Calu3 (cell line): ENCODE measurements around the gene ARHGAP21. TPM values are rescaled to one million over a fixed set of nuclear protein-coding genes. Genes with fewer than 3 reads are reported as not detected.
A peak's percentile ranks its signal among the peaks of the same experiment; 100 is the strongest.

Experiments
- BruUV-seq: library from RNA; stranded (reverse); fragments of 400-500 nt; replicated peaks from 2 replicates; lab custom pipeline; 2021; lab: Mats Ljungman, UMichigan
- CTCF ChIA-PET: fragments of 300-600 bp; sonication (Branson Sonifier 250); formaldehyde crosslinking; loops from one replicate; lab custom pipeline; 2022; ENCODE audit warnings: antibody characterized with exemption; lab: Charles Lee
- DNase-seq: peaks from one replicate; pipeline ENCODE4 v3.0.0; 2022
- H3K27ac Mint-ChIP-seq: one replicate; pipeline ENCODE4 v1.8.0; 2022; ENCODE audit warnings: mixed read lengths; ENCODE audit not compliant: unreplicated experiment
- H3K27me3 Mint-ChIP-seq: one replicate; pipeline ENCODE4 v1.8.0; 2022; ENCODE audit warnings: mixed read lengths; ENCODE audit not compliant: unreplicated experiment
- H3K36me3 Mint-ChIP-seq: one replicate; pipeline ENCODE4 v1.8.0; 2022; ENCODE audit warnings: mild to moderate bottlenecking, moderate library complexity, mixed read lengths; ENCODE audit not compliant: insufficient read depth, unreplicated experiment
- H3K4me1 Mint-ChIP-seq: one replicate; pipeline ENCODE4 v1.8.0; 2022; ENCODE audit warnings: mild to moderate bottlenecking, low read depth, mixed read lengths; ENCODE audit not compliant: unreplicated experiment
- H3K4me3 Mint-ChIP-seq: one replicate; pipeline ENCODE4 v1.8.0; 2022; ENCODE audit warnings: mild to moderate bottlenecking, low read depth, moderate library complexity, mixed read lengths; ENCODE audit not compliant: unreplicated experiment
- H3K9me3 Mint-ChIP-seq: one replicate; pipeline ENCODE4 v1.8.0; 2022; ENCODE audit warnings: low read depth, mixed read lengths; ENCODE audit not compliant: unreplicated experiment
- intact Hi-C: fragments of 100-400 bp; cut with micrococcal nuclease; formaldehyde crosslinking; loops from one replicate; pipeline ENCODE4 v1.10.0; 2022; ENCODE audit not compliant: unreplicated experiment
- total RNA-seq: library from RNA; stranded (reverse); gene quantifications from 2 replicates; pipeline ENCODE4 v1.2.3, GENCODE V29; 2022
- TF ChIP-seq, protein P1 (sequence below): fragments of 200-600 bp; IDR thresholded peaks from one replicate; pipeline ENCODE4 v1.8.0; 2022; ENCODE audit warnings: antibody characterized with exemption; ENCODE audit not compliant: unreplicated experiment

ARHGAP21 gene
- total RNA-seq, 1 experiment from 2014 or later = 67.5 TPM

DNA sequence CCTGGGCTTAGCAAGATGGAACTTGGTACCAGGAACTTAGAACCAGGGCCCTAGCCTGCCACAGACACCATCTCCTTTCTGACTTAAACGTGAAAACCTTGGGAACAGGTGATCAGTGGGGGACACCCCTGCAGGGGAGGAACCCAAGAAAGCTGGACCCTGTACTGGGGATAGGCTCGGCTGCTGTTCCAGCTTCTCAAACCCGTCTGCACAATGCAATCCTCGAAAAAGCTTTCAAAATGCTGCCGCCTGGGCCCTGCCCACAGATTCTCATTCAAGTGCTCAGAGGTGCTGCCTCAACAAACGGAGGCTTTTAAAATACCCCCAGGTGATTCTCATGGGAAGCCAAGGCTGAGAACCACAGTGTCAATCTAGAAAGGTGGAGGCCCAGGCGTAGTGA lies 169.7 kb downstream of the ARHGAP21 start:
- Mint-ChIP-seq H3K36me3 (peaks cover 18% of the 10 kb centered on the region), H3K9me3 (no peaks in the 10 kb centered on the region), H3K27me3 (no peaks in the 10 kb centered on the region), H3K4me3 (no peak overlapping the region), H3K27ac (no peak overlapping the region), H3K4me1 (peaks cover 34% of the 10 kb centered on the region)
- no TSS peak for BruUV-seq
- DNase-seq = no peak
- intact Hi-C loops = loop anchor here (10.0 kb wide), 1 partner anchor 1019 kb away; no protein-coding TSS in a partner anchor
- TF ChIP-seq, protein P1, sequence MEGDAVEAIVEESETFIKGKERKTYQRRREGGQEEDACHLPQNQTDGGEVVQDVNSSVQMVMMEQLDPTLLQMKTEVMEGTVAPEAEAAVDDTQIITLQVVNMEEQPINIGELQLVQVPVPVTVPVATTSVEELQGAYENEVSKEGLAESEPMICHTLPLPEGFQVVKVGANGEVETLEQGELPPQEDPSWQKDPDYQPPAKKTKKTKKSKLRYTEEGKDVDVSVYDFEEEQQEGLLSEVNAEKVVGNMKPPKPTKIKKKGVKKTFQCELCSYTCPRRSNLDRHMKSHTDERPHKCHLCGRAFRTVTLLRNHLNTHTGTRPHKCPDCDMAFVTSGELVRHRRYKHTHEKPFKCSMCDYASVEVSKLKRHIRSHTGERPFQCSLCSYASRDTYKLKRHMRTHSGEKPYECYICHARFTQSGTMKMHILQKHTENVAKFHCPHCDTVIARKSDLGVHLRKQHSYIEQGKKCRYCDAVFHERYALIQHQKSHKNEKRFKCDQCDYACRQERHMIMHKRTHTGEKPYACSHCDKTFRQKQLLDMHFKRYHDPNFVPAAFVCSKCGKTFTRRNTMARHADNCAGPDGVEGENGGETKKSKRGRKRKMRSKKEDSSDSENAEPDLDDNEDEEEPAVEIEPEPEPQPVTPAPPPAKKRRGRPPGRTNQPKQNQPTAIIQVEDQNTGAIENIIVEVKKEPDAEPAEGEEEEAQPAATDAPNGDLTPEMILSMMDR = no peak
- CTCF ChIA-PET = interaction anchor here (1.1 kb wide), 1 partner anchor 171 kb away, joined by 6 read pairs; no protein-coding TSS in a partner anchor

GRCh38 chr10:24553051-24553612 lies 170.6 kb downstream of the ARHGAP21 start:
- Mint-ChIP-seq H3K9me3 (no peaks in the 10 kb centered on the region), H3K4me3 (no peak overlapping the region), H3K36me3 (peaks cover 19% of the 10 kb centered on the region), H3K4me1 (peaks cover 34% of the 10 kb centered on the region), H3K27me3 (no peaks in the 10 kb centered on the region), H3K27ac (peak overlapping the region; percentile 43)
- peak; percentile 56 for DNase-seq
- intact Hi-C loops = loop anchor here (10.0 kb wide), 1 partner anchor 1018 kb away; no protein-coding TSS in a partner anchor
- BruUV-seq = no TSS peak
- TF ChIP-seq, protein P1 = no peak
- CTCF ChIA-PET = no interaction called here

- Mint-ChIP-seq H3K27ac (no peak overlapping the region), H3K27me3 (no peaks in the 10 kb centered on the region), H3K36me3 (peaks cover 19% of the 10 kb centered on the region), H3K4me1 (peaks cover 34% of the 10 kb centered on the region), H3K4me3 (no peak overlapping the region), H3K9me3 (no peaks in the 10 kb centered on the region)
- DNase-seq = peak; percentile 89
- CTCF ChIA-PET = no interaction called here
- TF ChIP-seq, protein P1 = peak; percentile 55
- no TSS peak for BruUV-seq
- intact Hi-C loops = loop anchor here (10.0 kb wide), 1 partner anchor 1018 kb away; no protein-coding TSS in a partner anchor
Measured at GRCh38 chr10:24552346-24553016, 171.2 kb downstream of the ARHGAP21 start.

DNA sequence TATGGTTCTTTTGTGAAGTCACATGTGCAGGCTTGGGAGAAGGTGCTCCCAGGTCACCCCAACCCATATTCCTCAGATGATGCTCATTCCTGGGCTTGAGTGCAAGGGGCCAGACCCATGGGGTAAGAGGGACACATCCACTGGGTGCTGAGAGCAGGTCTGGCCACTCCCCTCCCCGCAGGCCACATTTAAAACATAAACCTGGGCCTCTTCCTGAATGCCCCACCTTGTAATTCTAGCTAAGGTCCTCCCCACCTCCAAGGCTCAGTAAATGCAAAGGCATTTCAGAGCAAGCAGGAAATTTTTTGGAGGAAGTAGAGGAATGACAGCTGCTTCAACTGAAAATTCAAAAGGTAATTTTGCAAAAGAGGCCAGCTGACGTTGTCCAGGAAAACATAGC lies 172.5 kb downstream of the ARHGAP21 start:
- no peaks in the 10 kb centered on the region for H3K9me3 Mint-ChIP-seq
- no peaks in the 10 kb centered on the region for H3K27me3 Mint-ChIP-seq
- H3K4me1 Mint-ChIP-seq = peaks cover 24% of the 10 kb centered on the region
- H3K4me3 Mint-ChIP-seq = no peak overlapping the region
- BruUV-seq = no TSS peak
- H3K36me3 Mint-ChIP-seq = peaks cover 19% of the 10 kb centered on the region
- CTCF ChIA-PET = no interaction called here
- no peak overlapping the region for H3K27ac Mint-ChIP-seq
- TF ChIP-seq, protein P1 = no peak
- intact Hi-C loops = loop anchor here (10.0 kb wide), 1 partner anchor 1016 kb away; no protein-coding TSS in a partner anchor
- peak; percentile 40 for DNase-seq
